Measurements from ENCODE around the gene GABBR2.

Gene GABBR2

GRCh38 chr9:98701576-98701975 is 7.2 kb downstream of the GABBR2 start:
- H2AFZ ChIP-seq, result no peak overlapping the region
- no peaks in the 10 kb centered on the region for H3K79me2 ChIP-seq
- H3K27me3 ChIP-seq (ENCODE audit: control insufficient read depth, insufficient read depth, low read length), result no peaks in the 10 kb centered on the region
- H3K9me3 ChIP-seq (ENCODE audit: control insufficient read depth, low read length), result no peaks in the 10 kb centered on the region
- no peaks in the 10 kb centered on the region for H3K4me1 ChIP-seq
- H3K4me2 ChIP-seq (ENCODE audit: low read length), result no peak overlapping the region
- no peak overlapping the region for H3K9ac ChIP-seq
- H3K27ac ChIP-seq, result no peak overlapping the region
- no peak for TF ChIP-seq CTCF (IDR thresholded peaks at IDR 0.05)
- H3K36me3 ChIP-seq (ENCODE audit: control insufficient read depth, insufficient read depth, low read length), result no peaks in the 10 kb centered on the region
- no peak overlapping the region for H3K4me3 ChIP-seq (ENCODE audit: low read depth, low read length)

- Histone ChIP-seq H3K9me3 (ENCODE audit: control insufficient read depth, low read length) (no peaks in the 10 kb centered on the region), H3K79me2 (no peaks in the 10 kb centered on the region), H3K4me3 (ENCODE audit: low read depth, low read length) (no peak overlapping the region), H2AFZ (no peak overlapping the region), H3K27me3 (ENCODE audit: control insufficient read depth, insufficient read depth, low read length) (no peaks in the 10 kb centered on the region), H3K4me1 (no peaks in the 10 kb centered on the region), H3K27ac (no peak overlapping the region), H3K9ac (no peak overlapping the region), H3K36me3 (ENCODE audit: control insufficient read depth, insufficient read depth, low read length) (no peaks in the 10 kb centered on the region), H3K4me2 (ENCODE audit: low read length) (no peak overlapping the region)
- no peak for TF ChIP-seq CTCF (IDR thresholded peaks at IDR 0.05)
Observed at GRCh38 chr9:98700801-98701200, 7.9 kb downstream of the GABBR2 start.

- Histone ChIP-seq H3K36me3 (ENCODE audit: control insufficient read depth, insufficient read depth, low read length) (no peaks in the 10 kb centered on the region), H2AFZ (no peak overlapping the region), H3K9ac (no peak overlapping the region), H3K79me2 (no peaks in the 10 kb centered on the region), H3K4me3 (ENCODE audit: low read depth, low read length) (no peak overlapping the region), H3K4me1 (no peaks in the 10 kb centered on the region), H3K27me3 (ENCODE audit: control insufficient read depth, insufficient read depth, low read length) (no peaks in the 10 kb centered on the region), H3K27ac (no peak overlapping the region), H3K4me2 (ENCODE audit: low read length) (no peak overlapping the region), H3K9me3 (ENCODE audit: control insufficient read depth, low read length) (no peaks in the 10 kb centered on the region)
- TF ChIP-seq CTCF (IDR thresholded peaks at IDR 0.05), result no peak
Observed at GRCh38 chr9:98698856-98699255, 9.9 kb downstream of the GABBR2 start.

- H3K4me3 ChIP-seq (ENCODE audit: low read depth, low read length), result no peak overlapping the region
- no peaks in the 10 kb centered on the region for H3K79me2 ChIP-seq
- no peak overlapping the region for H3K4me2 ChIP-seq (ENCODE audit: low read length)
- no peaks in the 10 kb centered on the region for H3K9me3 ChIP-seq (ENCODE audit: control insufficient read depth, low read length)
- H3K9ac ChIP-seq, result no peak overlapping the region
- no peak for TF ChIP-seq CTCF (IDR thresholded peaks at IDR 0.05)
- H3K27ac ChIP-seq, result no peak overlapping the region
- no peaks in the 10 kb centered on the region for H3K27me3 ChIP-seq (ENCODE audit: control insufficient read depth, insufficient read depth, low read length)
- no peaks in the 10 kb centered on the region for H3K4me1 ChIP-seq
- no peaks in the 10 kb centered on the region for H3K36me3 ChIP-seq (ENCODE audit: control insufficient read depth, insufficient read depth, low read length)
- no peak overlapping the region for H2AFZ ChIP-seq
Observed at GRCh38 chr9:98694943-98695342, 13.8 kb downstream of the GABBR2 start.

- no peaks in the 10 kb centered on the region for H3K36me3 ChIP-seq (ENCODE audit: control insufficient read depth, insufficient read depth, low read length)
- no peaks in the 10 kb centered on the region for H3K9me3 ChIP-seq (ENCODE audit: control insufficient read depth, low read length)
- no peak overlapping the region for H2AFZ ChIP-seq
- no peaks in the 10 kb centered on the region for H3K79me2 ChIP-seq
- H3K4me1 ChIP-seq, result no peaks in the 10 kb centered on the region
- H3K27ac ChIP-seq, result no peak overlapping the region
- H3K4me2 ChIP-seq (ENCODE audit: low read length), result no peak overlapping the region
- no peak overlapping the region for H3K9ac ChIP-seq
- no peaks in the 10 kb centered on the region for H3K27me3 ChIP-seq (ENCODE audit: control insufficient read depth, insufficient read depth, low read length)
- TF ChIP-seq CTCF (IDR thresholded peaks at IDR 0.05), result no peak
- no peak overlapping the region for H3K4me3 ChIP-seq (ENCODE audit: low read depth, low read length)
Observed at GRCh38 chr9:98692392-98692791, 16.3 kb downstream of the GABBR2 start.
